ENCODE data around the gene SURF1. TPM values are rescaled to one million over a fixed set of nuclear protein-coding genes. Genes with fewer than 3 reads are reported as not detected.

The SURF1 gene
- total RNA-seq, 6 experiments from 2014 or later: 25.3 to 29.1 (median 26.8) TPM

- no peak overlapping the region for H3K4me3 Mint-ChIP-seq
- H3K36me3 Mint-ChIP-seq (ENCODE audit: low read depth): peaks cover 34% of the 10 kb centered on the region
- no peak for TF ChIP-seq CTCF (IDR thresholded peaks at IDR 0.05)
- no peak for DNase-seq
- H3K27ac Mint-ChIP-seq: peak overlapping the region; percentile 45; the same call in 1 of the 2 replicates
- peaks cover 3% of the 10 kb centered on the region; the same call in 1 of the 2 replicates for H3K27me3 Mint-ChIP-seq (ENCODE audit: insufficient read depth)
- peaks cover 19% of the 10 kb centered on the region for H3K4me1 Mint-ChIP-seq (ENCODE audit: low read depth)
- H3K9me3 Mint-ChIP-seq: no peaks in the 10 kb centered on the region
These were observed 5.3 kb upstream of the SURF1 start for GRCh38 chr9:133361507-133362092.

GRCh38 chr9:133360400-133361393 is 4.4 kb upstream of the SURF1 start:
- no peak for TF ChIP-seq CTCF (IDR thresholded peaks at IDR 0.05)
- Mint-ChIP-seq H3K4me3 (no peak overlapping the region; the same call in 1 of the 2 replicates), H3K27ac (peak overlapping the region; percentile 45), H3K9me3 (no peaks in the 10 kb centered on the region), H3K4me1 (ENCODE audit: low read depth) (peaks cover 19% of the 10 kb centered on the region), H3K27me3 (ENCODE audit: insufficient read depth) (peaks cover 6% of the 10 kb centered on the region), H3K36me3 (ENCODE audit: low read depth) (peaks cover 34% of the 10 kb centered on the region)
- no peak for DNase-seq

- peaks cover 34% of the 10 kb centered on the region for H3K36me3 Mint-ChIP-seq (ENCODE audit: low read depth)
- peak overlapping the region; percentile 42; the same call in 1 of the 2 replicates for H3K27ac Mint-ChIP-seq
- DNase-seq: no peak
- peaks cover 6% of the 10 kb centered on the region for H3K27me3 Mint-ChIP-seq (ENCODE audit: insufficient read depth)
- H3K4me1 Mint-ChIP-seq (ENCODE audit: low read depth): peaks cover 26% of the 10 kb centered on the region
- TF ChIP-seq CTCF (IDR thresholded peaks at IDR 0.05): peak; percentile 56
- H3K4me3 Mint-ChIP-seq: no peak overlapping the region
- H3K9me3 Mint-ChIP-seq: no peaks in the 10 kb centered on the region
These were observed 3.3 kb upstream of the SURF1 start for GRCh38 chr9:133359399-133360175.

- Mint-ChIP-seq H3K4me3 (peak overlapping the region; percentile 84), H3K4me1 (ENCODE audit: low read depth) (peaks cover 28% of the 10 kb centered on the region), H3K36me3 (ENCODE audit: low read depth) (peaks cover 25% of the 10 kb centered on the region; the same call in 1 of the 2 replicates), H3K27ac (peak overlapping the region; percentile 13; the same call in 1 of the 2 replicates), H3K9me3 (no peaks in the 10 kb centered on the region), H3K27me3 (ENCODE audit: insufficient read depth) (peaks cover 6% of the 10 kb centered on the region)
- DNase-seq: no peak
- no peak for TF ChIP-seq CTCF (IDR thresholded peaks at IDR 0.05)
These were observed 1.4 kb upstream of the SURF1 start for GRCh38 chr9:133357656-133358055.

GRCh38 chr9:133355881-133356357 is 368 bp downstream of the SURF1 start:
- peak overlapping the region; percentile 96 for H3K4me3 Mint-ChIP-seq
- peaks cover 16% of the 10 kb centered on the region; the same call in 1 of the 2 replicates for H3K36me3 Mint-ChIP-seq (ENCODE audit: low read depth)
- peaks cover 6% of the 10 kb centered on the region for H3K27me3 Mint-ChIP-seq (ENCODE audit: insufficient read depth)
- TF ChIP-seq CTCF (IDR thresholded peaks at IDR 0.05): peak; percentile 28; the same call in 1 of the 2 replicates
- H3K4me1 Mint-ChIP-seq (ENCODE audit: low read depth): peaks cover 28% of the 10 kb centered on the region
- DNase-seq: no peak
- no peaks in the 10 kb centered on the region for H3K9me3 Mint-ChIP-seq
- H3K27ac Mint-ChIP-seq: peak overlapping the region; percentile 81

All from HFFc6 (cell line).